Measurements from ENCODE around the gene SENP2.

DNA sequence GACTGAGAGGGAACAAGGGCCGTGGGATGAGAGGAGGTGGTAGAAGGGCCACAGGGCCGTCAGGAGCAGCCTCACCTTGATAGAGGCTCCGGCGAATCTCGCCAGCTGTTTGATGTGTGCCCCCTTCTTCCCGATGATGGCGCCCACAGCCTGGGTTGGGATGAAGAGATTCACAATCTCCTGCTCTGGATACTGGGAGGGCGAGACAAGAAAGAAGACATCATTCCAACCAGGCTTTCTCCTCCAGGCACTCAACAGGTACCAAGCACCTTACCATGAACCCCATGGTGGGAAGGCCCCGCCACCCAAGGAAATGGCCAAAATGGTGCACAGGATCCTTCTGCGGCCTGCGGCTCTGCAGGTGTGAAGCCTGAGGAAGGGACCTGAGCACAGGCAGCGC is 71.1 kb downstream of the SENP2 start:
- TF ChIP-seq, protein P1, sequence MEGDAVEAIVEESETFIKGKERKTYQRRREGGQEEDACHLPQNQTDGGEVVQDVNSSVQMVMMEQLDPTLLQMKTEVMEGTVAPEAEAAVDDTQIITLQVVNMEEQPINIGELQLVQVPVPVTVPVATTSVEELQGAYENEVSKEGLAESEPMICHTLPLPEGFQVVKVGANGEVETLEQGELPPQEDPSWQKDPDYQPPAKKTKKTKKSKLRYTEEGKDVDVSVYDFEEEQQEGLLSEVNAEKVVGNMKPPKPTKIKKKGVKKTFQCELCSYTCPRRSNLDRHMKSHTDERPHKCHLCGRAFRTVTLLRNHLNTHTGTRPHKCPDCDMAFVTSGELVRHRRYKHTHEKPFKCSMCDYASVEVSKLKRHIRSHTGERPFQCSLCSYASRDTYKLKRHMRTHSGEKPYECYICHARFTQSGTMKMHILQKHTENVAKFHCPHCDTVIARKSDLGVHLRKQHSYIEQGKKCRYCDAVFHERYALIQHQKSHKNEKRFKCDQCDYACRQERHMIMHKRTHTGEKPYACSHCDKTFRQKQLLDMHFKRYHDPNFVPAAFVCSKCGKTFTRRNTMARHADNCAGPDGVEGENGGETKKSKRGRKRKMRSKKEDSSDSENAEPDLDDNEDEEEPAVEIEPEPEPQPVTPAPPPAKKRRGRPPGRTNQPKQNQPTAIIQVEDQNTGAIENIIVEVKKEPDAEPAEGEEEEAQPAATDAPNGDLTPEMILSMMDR (IDR thresholded peaks at IDR 0.05): no peak
- TF ChIP-seq POLR2AphosphoS5 (IDR thresholded peaks at IDR 0.05) (no peak), POLR2A (IDR thresholded peaks at IDR 0.05; ENCODE audit: low read depth) (no peak)

Measured in esophagus muscularis mucosa (tissue), 3 donors.